Endothelial cell of umbilical vein (primary cell): ENCODE results near the gene CLTCL1. TPM values are rescaled to one million over a fixed set of nuclear protein-coding genes. Genes with fewer than 3 reads are reported as not detected.

ENCODE experiments used
- BruUV-seq: library from RNA; stranded (reverse); fragments of 400-500 nt; replicated peaks from 2 replicates; lab custom pipeline; 2021; lab: Mats Ljungman, UMichigan
- CTCF ChIA-PET: fragments of 300-600, 350-600 bp; sonication (Branson Sonifier 250); formaldehyde crosslinking; loops from one replicate; lab custom pipeline; 2021; ENCODE audit warnings: antibody characterized with exemption, inconsistent platforms; lab: Charles Lee
- POLR2A ChIA-PET: fragments of 300-600, 350-600 bp; sonication (Branson Sonifier 250); formaldehyde crosslinking; loops from one replicate; lab custom pipeline; 2021; ENCODE audit warnings: antibody characterized with exemption, inconsistent platforms; lab: Charles Lee
- DNase-seq: peaks from one replicate; pipeline ENCODE4 v3.0.0-alpha.2; 2011; ENCODE audit warnings: low read depth, low spot score
- FAIRE-seq: peaks from 2 replicates; lab custom pipeline; 2011; peaks lifted over from hg19 to GRCh38; lab: Jason Lieb, UNC
- H2AFZ ChIP-seq: 2 replicates; pipeline ENCODE4 v1.6.0; 2012; ENCODE audit warnings: low read depth, low read length, control low read depth, inconsistent platforms
- H3K27ac ChIP-seq: 2 replicates; pipeline ENCODE4 v1.5.1; 2011; ENCODE audit warnings: low read depth, mild to moderate bottlenecking, control low read depth, low read length, moderate library complexity; ENCODE audit not compliant: insufficient read depth
- H3K27me3 ChIP-seq, 2 experiments: 2 replicates each; pipeline versions ENCODE4 v1.6.0 to v1.6.1; 2011; ENCODE audit warnings: low read length in 2 of 2, mixed read lengths in 1 of 2; ENCODE audit not compliant: control insufficient read depth in 2 of 2, insufficient read depth in 2 of 2
- H3K36me3 ChIP-seq, 2 experiments: 2 replicates in 1 of 2; 3 replicates in 1 of 2; pipeline ENCODE4 v1.5.1; 2011; ENCODE audit warnings: low read length in 2 of 2, mild to moderate bottlenecking in 1 of 2, moderate library complexity in 1 of 2; ENCODE audit not compliant: control insufficient read depth in 2 of 2, insufficient read depth in 2 of 2; ENCODE audit errors: extremely low read depth in 1 of 2
- H3K4me1 ChIP-seq: 3 replicates; pipeline ENCODE4 v1.5.1; 2011; ENCODE audit warnings: mild to moderate bottlenecking, low read length; ENCODE audit not compliant: control insufficient read depth, insufficient read depth; ENCODE audit errors: extremely low read depth
- H3K4me2 ChIP-seq: 2 replicates; pipeline ENCODE4 v1.6.1; 2011; ENCODE audit warnings: low read length, control low read depth, mixed read lengths; ENCODE audit not compliant: insufficient read depth
- H3K4me3 ChIP-seq, 3 experiments: fragments of 200-600 bp in 1 of 3; sonication (generic), shearing (Covaris generic) in 1 of 3; replicated peaks in 1 of 3; 2 replicates each; pipeline ENCODE4 v1.5.1; 2011 to 2016; ENCODE audit warnings: control low read depth in 3 of 3, low read length in 3 of 3, mild to moderate bottlenecking in 2 of 3, inconsistent platforms in 1 of 3, low read depth in 1 of 3, moderate library complexity in 1 of 3; ENCODE audit not compliant: insufficient read depth in 1 of 3
- H3K79me2 ChIP-seq: 2 replicates; pipeline ENCODE4 v1.6.0; 2012; ENCODE audit warnings: low read length, inconsistent platforms; ENCODE audit not compliant: control insufficient read depth, insufficient read depth
- H3K9ac ChIP-seq: replicated peaks from 2 replicates; pipeline ENCODE3; 2011; ENCODE audit warnings: low read length, control low read depth; ENCODE audit not compliant: insufficient read depth; ENCODE audit errors: extremely low read depth
- H3K9me1 ChIP-seq: replicated peaks from 3 replicates; pipeline ENCODE4 v1.6.0; 2011; ENCODE audit warnings: mild to moderate bottlenecking, low read length; ENCODE audit not compliant: control insufficient read depth, insufficient read depth; ENCODE audit errors: extremely low read depth
- H3K9me3 ChIP-seq: replicated peaks from 2 replicates; pipeline ENCODE4 v1.5.1; 2012; ENCODE audit warnings: low read length, inconsistent platforms; ENCODE audit not compliant: control insufficient read depth, insufficient read depth
- H4K20me1 ChIP-seq: replicated peaks from 2 replicates; pipeline ENCODE3; 2011; ENCODE audit warnings: mild to moderate bottlenecking, low read length; ENCODE audit not compliant: control insufficient read depth, insufficient read depth; ENCODE audit errors: extremely low read depth
- EZH2 ChIP-seq: IDR thresholded peaks from 2 replicates; pipeline ENCODE4 v1.6.1; 2012; ENCODE audit warnings: borderline replicate concordance, low read depth, mild to moderate bottlenecking, moderate library complexity, low read length, inconsistent platforms; ENCODE audit not compliant: severe bottlenecking
- FOS ChIP-seq: IDR thresholded peaks from 2 replicates; pipeline ENCODE4 v1.6.1; 2011; ENCODE audit warnings: mild to moderate bottlenecking, low read length, moderate library complexity, borderline replicate concordance; ENCODE audit not compliant: insufficient read depth
- GATA2 ChIP-seq: IDR thresholded peaks from 2 replicates; pipeline ENCODE4 v1.7.0; 2011; ENCODE audit warnings: low read depth, mild to moderate bottlenecking, moderate library complexity, mixed read lengths, low read length; ENCODE audit not compliant: insufficient read length, insufficient read depth
- JUN ChIP-seq: IDR thresholded peaks from 2 replicates; pipeline ENCODE4 v1.6.1; 2011; ENCODE audit warnings: borderline replicate concordance, low read depth; ENCODE audit not compliant: insufficient read length, insufficient read depth
- MYC ChIP-seq: IDR thresholded peaks from one replicate; pipeline ENCODE4 v1.6.1; 2011; ENCODE audit warnings: mild to moderate bottlenecking, low read depth, low read length
- POLR2A ChIP-seq: IDR thresholded peaks from 2 replicates; pipeline ENCODE4 v1.6.1; 2012; ENCODE audit warnings: low read depth, mild to moderate bottlenecking, control low read depth, low read length
- POLR2AphosphoS5 ChIP-seq: IDR thresholded peaks from 2 replicates; pipeline ENCODE4 v1.6.1; 2012; ENCODE audit warnings: low read depth, mild to moderate bottlenecking, control low read depth, low read length, moderate library complexity; ENCODE audit not compliant: insufficient read depth
- dilution Hi-C: fragments of 300-500 bp; cut with MboI; formaldehyde crosslinking; loops from one replicate; pipeline ENCODE4 v1.15.0; 2019; ENCODE audit warnings: low sequenced_read_pairs; ENCODE audit not compliant: extremely low pct_ligation_motif_present
- intact Hi-C: fragments of 100-400 bp; cut with micrococcal nuclease; formaldehyde crosslinking; loops from one replicate; pipeline ENCODE4 v1.10.0; 2022
- polyA plus RNA-seq, 4 experiments: library from polyadenylated mRNA; depleted of rRNA in 3 of 4; stranded (reverse) in 3 of 4; unstranded in 1 of 4; fragments of >200 nt; gene quantifications; 2 replicates each; pipeline versions ENCODE4 v1.2.1 to v1.2.3, GENCODE V29; 2011 to 2012; ENCODE audit warnings: missing spikeins in 1 of 4
- total RNA-seq: library from RNA; stranded (reverse); gene quantifications from 2 replicates; pipeline ENCODE4 v1.2.3, GENCODE V29; 2021
- TF ChIP-seq, protein P1 (sequence below), 2 donors: IDR thresholded peaks; 1 replicate in 1 of 2; 2 replicates in 1 of 2; pipeline ENCODE4 v1.5.1; 2011; ENCODE audit warnings: low read length in 2 of 2, mild to moderate bottlenecking in 2 of 2, moderate library complexity in 2 of 2, control low read depth in 1 of 2, inconsistent platforms in 1 of 2, low read depth in 1 of 2; ENCODE audit not compliant: insufficient read depth in 1 of 2; ENCODE audit errors: extremely low read depth in 1 of 2
- TF ChIP-seq, protein P2 (sequence below): IDR thresholded peaks from 2 replicates; pipeline ENCODE4 v1.6.1; 2011; ENCODE audit not compliant: insufficient read depth, insufficient read length

CLTCL1 gene
- total and polyA plus RNA-seq, 2 donors (not counting 3 experiments of a cell fraction or from before 2014, with no cell fraction given): 5.0 to 6.2 TPM

DNA sequence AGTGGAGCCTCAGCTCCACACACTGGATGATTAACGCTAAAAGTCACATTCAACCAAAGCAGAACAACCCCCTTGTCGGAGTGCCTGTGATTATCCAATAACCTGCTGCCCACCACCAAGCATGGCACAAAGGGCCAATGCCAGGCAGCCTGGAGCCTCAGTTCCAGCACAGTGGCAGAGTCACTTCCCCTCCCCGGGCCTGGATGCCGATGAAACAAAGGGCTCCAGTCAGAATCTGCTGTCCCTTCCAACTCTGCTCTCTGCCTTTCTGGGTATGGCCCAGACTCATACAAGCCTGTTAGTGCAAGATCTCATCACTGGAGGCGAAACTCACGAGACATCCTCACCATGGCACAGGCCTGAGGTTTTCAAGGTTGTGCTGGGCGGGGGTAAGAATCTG, 52.1 kb downstream of the CLTCL1 start:
- no TSS peak for BruUV-seq

More for the DNA sequence above, 52.1 kb downstream of the CLTCL1 start:
- Histone ChIP-seq H3K27me3 (no peaks in the 10 kb centered on the region), H3K9me3 (no peaks in the 10 kb centered on the region), H4K20me1 (no peaks in the 10 kb centered on the region), H3K36me3 (no peaks in the 10 kb centered on the region), H3K4me2 (no peak overlapping the region), H3K9me1 (no peaks in the 10 kb centered on the region), H3K4me1 (no peaks in the 10 kb centered on the region), H3K4me3 (no peak overlapping the region), H2AFZ (no peak overlapping the region), H3K9ac (no peak overlapping the region), H3K27ac (no peak overlapping the region), H3K79me2 (no peaks in the 10 kb centered on the region)
- DNase-seq (no peak), FAIRE-seq (no peak)
- ChIA-PET CTCF (no interaction called here), POLR2A (no interaction called here)
- intact Hi-C loops: no loop called here
- TF ChIP-seq FOS: no peak
- TF ChIP-seq, protein P1, sequence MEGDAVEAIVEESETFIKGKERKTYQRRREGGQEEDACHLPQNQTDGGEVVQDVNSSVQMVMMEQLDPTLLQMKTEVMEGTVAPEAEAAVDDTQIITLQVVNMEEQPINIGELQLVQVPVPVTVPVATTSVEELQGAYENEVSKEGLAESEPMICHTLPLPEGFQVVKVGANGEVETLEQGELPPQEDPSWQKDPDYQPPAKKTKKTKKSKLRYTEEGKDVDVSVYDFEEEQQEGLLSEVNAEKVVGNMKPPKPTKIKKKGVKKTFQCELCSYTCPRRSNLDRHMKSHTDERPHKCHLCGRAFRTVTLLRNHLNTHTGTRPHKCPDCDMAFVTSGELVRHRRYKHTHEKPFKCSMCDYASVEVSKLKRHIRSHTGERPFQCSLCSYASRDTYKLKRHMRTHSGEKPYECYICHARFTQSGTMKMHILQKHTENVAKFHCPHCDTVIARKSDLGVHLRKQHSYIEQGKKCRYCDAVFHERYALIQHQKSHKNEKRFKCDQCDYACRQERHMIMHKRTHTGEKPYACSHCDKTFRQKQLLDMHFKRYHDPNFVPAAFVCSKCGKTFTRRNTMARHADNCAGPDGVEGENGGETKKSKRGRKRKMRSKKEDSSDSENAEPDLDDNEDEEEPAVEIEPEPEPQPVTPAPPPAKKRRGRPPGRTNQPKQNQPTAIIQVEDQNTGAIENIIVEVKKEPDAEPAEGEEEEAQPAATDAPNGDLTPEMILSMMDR (IDR thresholded peaks at IDR 0.05; ENCODE audit: extremely low read depth in 1 of 2, insufficient read depth in 1 of 2, low read depth in 1 of 2, low read length in 2 of 2): no peak
- TF ChIP-seq POLR2AphosphoS5: no peak
- TF ChIP-seq POLR2A: no peak
- TF ChIP-seq EZH2: no peak
- no peak for TF ChIP-seq GATA2
- TF ChIP-seq JUN: no peak
- TF ChIP-seq, protein P2, sequence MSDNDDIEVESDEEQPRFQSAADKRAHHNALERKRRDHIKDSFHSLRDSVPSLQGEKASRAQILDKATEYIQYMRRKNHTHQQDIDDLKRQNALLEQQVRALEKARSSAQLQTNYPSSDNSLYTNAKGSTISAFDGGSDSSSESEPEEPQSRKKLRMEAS: no peak
- TF ChIP-seq MYC: no peak
- dilution Hi-C loops: no loop called here
